Measurements from ENCODE around the gene FAM219B. TPM values are rescaled to one million over a fixed set of nuclear protein-coding genes. Genes with fewer than 3 reads are reported as not detected.
A peak's percentile ranks its signal among the peaks of the same experiment; 100 is the strongest.

The FAM219B gene
- total RNA-seq, 1 experiment from 2014 or later: 64.3 TPM

- H3K4me3 ChIP-seq (replicated peaks in 1 of 2; ENCODE audit: low read depth in 1 of 2, low read length in 2 of 2): no peak overlapping the region
- ATAC-seq: no peak
- TF ChIP-seq SP1 (IDR thresholded peaks at IDR 0.05; ENCODE audit: low read depth) (no peak), TCF7L2 (IDR thresholded peaks at IDR 0.05; ENCODE audit: borderline replicate concordance, extremely low read depth, insufficient read depth, insufficient read length) (no peak), ZFX (IDR thresholded peaks at IDR 0.05) (no peak), JUND (IDR thresholded peaks at IDR 0.05) (no peak), EZH2 (IDR thresholded peaks at IDR 0.05) (no peak), RAD21 (IDR thresholded peaks at IDR 0.05; ENCODE audit: low read depth) (no peak), EGR1 (IDR thresholded peaks at IDR 0.05; ENCODE audit: low read depth) (no peak)
- TF ChIP-seq, protein P1, sequence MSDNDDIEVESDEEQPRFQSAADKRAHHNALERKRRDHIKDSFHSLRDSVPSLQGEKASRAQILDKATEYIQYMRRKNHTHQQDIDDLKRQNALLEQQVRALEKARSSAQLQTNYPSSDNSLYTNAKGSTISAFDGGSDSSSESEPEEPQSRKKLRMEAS (IDR thresholded peaks at IDR 0.05): no peak
- no peak overlapping the region for H3K27ac ChIP-seq (ENCODE audit: low read depth, low read length)
- no peak for DNase-seq (ENCODE audit: low read depth, low spot score)
- no peak overlapping the region for H3K4me2 ChIP-seq (ENCODE audit: low read length)
- H3K27me3 ChIP-seq (ENCODE audit: insufficient read depth, low read length): no peaks in the 10 kb centered on the region
- H3K4me1 ChIP-seq (ENCODE audit: control insufficient read depth in 1 of 2, insufficient read depth in 2 of 2, low read length in 2 of 2): peaks cover 18 to 62% of the 10 kb centered on the region in 2 experiments
- no peaks in the 10 kb centered on the region for H4K20me1 ChIP-seq (ENCODE audit: insufficient read depth)
- POLR2A ChIA-PET: no interaction called here
- H3K79me2 ChIP-seq (ENCODE audit: insufficient read depth, low read length): peaks cover 84% of the 10 kb centered on the region
- H3K9me2 ChIP-seq (ENCODE audit: insufficient read depth): no peaks in the 10 kb centered on the region
- peaks cover 0 to 8% of the 10 kb centered on the region in 2 experiments; a peak in 1 of 4 replicates for H3K36me3 ChIP-seq (ENCODE audit: control insufficient read depth in 1 of 2, insufficient read depth in 2 of 2, low read length in 2 of 2)
- no peak overlapping the region for H2AFZ ChIP-seq (ENCODE audit: low read depth, low read length, poor library complexity, severe bottlenecking)
- RAD21 ChIA-PET (ENCODE audit: low non-redundant PET in 1 of 2, low total read pairs in 2 of 2, uncharacterized antibody in 2 of 2, unreplicated experiment in 2 of 2): no interaction called here
- H3K9me3 ChIP-seq (ENCODE audit: control insufficient read depth in 1 of 2, insufficient read depth in 1 of 2, low read depth in 1 of 2, low read length in 2 of 2): no peaks in the 10 kb centered on the region
- CTCF ChIA-PET: no interaction called here
- no TSS peak for BruUV-seq (replicated peaks)
- no peak overlapping the region for H3K9ac ChIP-seq (ENCODE audit: low read length)
- intact Hi-C loops (cut with micrococcal nuclease): no loop called here
Observed at GRCh38 chr15:74867466-74868038, 39.1 kb downstream of the FAM219B start.

DNA sequence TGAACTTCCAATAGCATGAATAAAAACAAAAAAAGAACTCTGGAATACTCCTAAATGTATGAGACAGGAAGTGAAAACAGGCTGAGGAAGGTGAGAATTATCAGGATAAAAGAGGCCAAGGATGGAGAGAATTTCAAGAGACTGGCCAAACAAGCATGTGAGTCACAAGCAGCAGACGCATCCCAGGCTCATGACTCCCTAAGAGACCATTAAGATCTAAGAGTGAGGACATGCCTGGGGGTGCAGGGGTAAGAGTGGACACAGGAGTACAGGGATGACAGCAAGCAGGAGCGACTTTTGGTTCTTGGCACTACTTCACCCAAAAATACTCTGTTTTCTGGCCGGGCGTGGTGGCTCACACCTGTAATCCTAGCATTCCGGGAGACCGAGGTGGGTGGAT lies 40.6 kb downstream of the FAM219B start:
- RAD21 ChIA-PET (ENCODE audit: low non-redundant PET in 1 of 2, low total read pairs in 2 of 2, uncharacterized antibody in 2 of 2, unreplicated experiment in 2 of 2): no interaction called here
- ATAC-seq: peak; percentile 74
- H3K4me1 ChIP-seq (ENCODE audit: control insufficient read depth in 1 of 2, insufficient read depth in 2 of 2, low read length in 2 of 2): peaks cover 18 to 51% of the 10 kb centered on the region in 2 experiments
- peaks cover 79% of the 10 kb centered on the region for H3K79me2 ChIP-seq (ENCODE audit: insufficient read depth, low read length)
- H3K27me3 ChIP-seq (ENCODE audit: insufficient read depth, low read length): no peaks in the 10 kb centered on the region
- POLR2A ChIA-PET: interaction anchor here (0.6 kb wide), 1 partner anchor 10 kb away, joined by 3 read pairs; no protein-coding TSS in a partner anchor
- no peaks in the 10 kb centered on the region for H3K9me3 ChIP-seq (ENCODE audit: control insufficient read depth in 1 of 2, insufficient read depth in 1 of 2, low read depth in 1 of 2, low read length in 2 of 2)
- H3K36me3 ChIP-seq (ENCODE audit: control insufficient read depth in 1 of 2, insufficient read depth in 2 of 2, low read length in 2 of 2): peaks cover 0 to 8% of the 10 kb centered on the region in 2 experiments; a peak in 1 of 4 replicates
- no peak overlapping the region for H3K4me3 ChIP-seq (replicated peaks in 1 of 2; ENCODE audit: low read depth in 1 of 2, low read length in 2 of 2)
- no peak for DNase-seq (ENCODE audit: low read depth, low spot score)
- no peak overlapping the region for H2AFZ ChIP-seq (ENCODE audit: low read depth, low read length, poor library complexity, severe bottlenecking)
- no peak overlapping the region for H3K27ac ChIP-seq (ENCODE audit: low read depth, low read length)
- no peak overlapping the region for H3K9ac ChIP-seq (ENCODE audit: low read length)
- CTCF ChIA-PET: no interaction called here
- no peaks in the 10 kb centered on the region for H4K20me1 ChIP-seq (ENCODE audit: insufficient read depth)
- H3K4me2 ChIP-seq (ENCODE audit: low read length): peak overlapping the region; percentile 54
- no TSS peak for BruUV-seq (replicated peaks)
- H3K9me2 ChIP-seq (ENCODE audit: insufficient read depth): no peaks in the 10 kb centered on the region
- TF ChIP-seq, protein P2, sequence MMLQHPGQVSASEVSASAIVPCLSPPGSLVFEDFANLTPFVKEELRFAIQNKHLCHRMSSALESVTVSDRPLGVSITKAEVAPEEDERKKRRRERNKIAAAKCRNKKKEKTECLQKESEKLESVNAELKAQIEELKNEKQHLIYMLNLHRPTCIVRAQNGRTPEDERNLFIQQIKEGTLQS (IDR thresholded peaks at IDR 0.05): no peak
- peak; percentile 22; the same call in 1 of the 2 replicates for TF ChIP-seq JUND (IDR thresholded peaks at IDR 0.05)
- intact Hi-C loops (cut with micrococcal nuclease): no loop called here

All from HCT116 (cell line).